ENCODE measurements around the gene SMARCC2. TPM values are rescaled to one million over a fixed set of nuclear protein-coding genes. Genes with fewer than 3 reads are reported as not detected.

SMARCC2 gene
- total RNA-seq, 2 experiments from 2014 or later, result 68.3 to 137 TPM

DNA sequence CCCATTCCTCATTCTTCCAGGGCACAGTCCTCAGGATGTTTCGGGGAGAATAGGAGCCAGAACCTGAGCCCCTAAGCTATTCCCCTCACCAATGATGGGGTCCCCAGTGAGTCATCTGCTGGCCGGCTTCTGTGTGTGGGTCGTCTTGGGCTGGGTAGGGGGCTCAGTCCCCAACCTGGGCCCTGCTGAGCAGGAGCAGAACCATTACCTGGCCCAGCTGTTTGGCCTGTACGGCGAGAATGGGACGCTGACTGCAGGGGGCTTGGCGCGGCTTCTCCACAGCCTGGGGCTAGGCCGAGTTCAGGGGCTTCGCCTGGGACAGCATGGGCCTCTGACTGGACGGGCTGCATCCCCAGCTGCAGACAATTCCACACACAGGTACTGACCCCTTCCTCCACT, 41.9 kb upstream of the SMARCC2 start:
- CTCF ChIA-PET (ENCODE audit: unreplicated experiment), result interaction anchor here (0.6 kb wide), 1 partner anchor 233 kb away, joined by 4 read pairs; no protein-coding TSS in a partner anchor
- Histone ChIP-seq H3K4me2 (ENCODE audit: low read length) (no peak overlapping the region), H3K79me2 (ENCODE audit: insufficient read depth, low read depth, low read length) (no peaks in the 10 kb centered on the region), H3K4me1 (ENCODE audit: insufficient read depth, low read length, poor library complexity, severe bottlenecking) (no peaks in the 10 kb centered on the region), H2AFZ (ENCODE audit: low read length) (no peak overlapping the region), H3K9me2 (ENCODE audit: insufficient read depth, low read length) (no peaks in the 10 kb centered on the region), H3K4me3 (ENCODE audit: low read depth, low read length, poor library complexity, severe bottlenecking) (no peak overlapping the region), H3K36me3 (ENCODE audit: insufficient read depth, low read length) (no peaks in the 10 kb centered on the region; the same call in 1 of the 2 replicates), H3K27ac (ENCODE audit: low read depth, low read length, poor library complexity, severe bottlenecking) (no peak overlapping the region), H3K9me3 (ENCODE audit: low read length) (no peaks in the 10 kb centered on the region), H4K20me1 (ENCODE audit: insufficient read depth, low read length) (no peaks in the 10 kb centered on the region)
- no peak for TF ChIP-seq EZH2phosphoT487 (IDR thresholded peaks at IDR 0.05; ENCODE audit: borderline replicate concordance, low read depth, low read length)
- intact Hi-C loops (cut with micrococcal nuclease; ENCODE audit: unreplicated experiment), result no loop called here
- BruUV-seq (replicated peaks), result no TSS peak
- POLR2A ChIA-PET, result interaction anchor here (0.7 to 1.1 kb wide), 2 partner anchors 9 to 22 kb away, joined by 3 read pairs; partner anchors contain the start of gene RNF41
- no peak for DNase-seq (ENCODE audit: low spot score)

DNA sequence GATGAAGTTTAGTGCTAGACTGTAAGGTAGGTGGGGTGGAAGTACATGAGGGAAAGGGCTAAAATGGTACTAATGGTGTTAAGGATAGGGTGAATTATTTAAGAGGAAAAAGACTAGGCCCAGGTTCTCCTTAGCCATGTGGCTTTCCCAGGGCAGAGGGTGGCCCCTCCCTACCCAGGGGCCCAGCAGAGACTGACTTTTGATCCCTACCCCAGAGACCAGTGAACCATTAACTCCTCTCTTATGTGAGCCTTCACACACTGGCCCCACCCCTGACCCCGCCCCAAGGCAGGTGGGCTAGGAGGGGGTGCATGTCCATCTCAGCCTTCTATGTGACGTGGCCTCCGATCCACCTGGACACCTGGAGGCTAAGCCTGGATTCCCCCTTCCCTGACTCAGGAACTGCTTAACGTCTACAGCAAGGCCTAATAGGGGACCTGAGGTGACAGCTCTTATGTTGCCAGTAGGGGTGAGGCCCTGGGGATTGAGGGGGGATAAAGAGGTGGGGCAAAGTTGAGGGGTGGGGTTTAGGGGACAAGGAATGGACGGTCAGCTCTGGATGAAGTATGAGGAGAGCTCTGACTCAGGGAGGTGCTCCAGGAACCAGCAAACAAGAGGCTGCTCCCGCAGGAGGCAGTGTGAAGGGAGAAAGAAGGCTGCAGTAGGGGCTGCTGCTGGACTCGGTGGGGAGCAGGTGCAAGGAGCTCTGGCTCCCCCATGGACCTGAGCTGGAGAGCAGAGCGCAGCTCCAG, 41.3 kb upstream of the SMARCC2 start:
- Histone ChIP-seq H3K4me3 (ENCODE audit: low read depth, low read length, poor library complexity, severe bottlenecking) (no peak overlapping the region), H3K9me2 (ENCODE audit: insufficient read depth, low read length) (no peaks in the 10 kb centered on the region), H3K79me2 (ENCODE audit: insufficient read depth, low read depth, low read length) (no peaks in the 10 kb centered on the region), H3K9me3 (ENCODE audit: low read length) (no peaks in the 10 kb centered on the region), H2AFZ (ENCODE audit: low read length) (no peak overlapping the region), H4K20me1 (ENCODE audit: insufficient read depth, low read length) (no peaks in the 10 kb centered on the region), H3K27ac (ENCODE audit: low read depth, low read length, poor library complexity, severe bottlenecking) (no peak overlapping the region), H3K4me2 (ENCODE audit: low read length) (no peak overlapping the region), H3K36me3 (ENCODE audit: insufficient read depth, low read length) (no peaks in the 10 kb centered on the region; the same call in 1 of the 2 replicates), H3K4me1 (ENCODE audit: insufficient read depth, low read length, poor library complexity, severe bottlenecking) (no peaks in the 10 kb centered on the region)
- DNase-seq (ENCODE audit: low spot score), result no peak
- ChIA-PET POLR2A (interaction anchor here (0.7 to 1.1 kb wide), 2 partner anchors 8 to 22 kb away, joined by 3 to 8 read pairs; no protein-coding TSS in a partner anchor), CTCF (ENCODE audit: unreplicated experiment) (interaction anchor here (0.6 kb wide), 2 partner anchors 234 to 1849 kb away, joined by 4 read pairs; no protein-coding TSS in a partner anchor)
- TF ChIP-seq EZH2phosphoT487 (IDR thresholded peaks at IDR 0.05; ENCODE audit: borderline replicate concordance, low read depth, low read length), result no peak
- TF ChIP-seq, protein P1, sequence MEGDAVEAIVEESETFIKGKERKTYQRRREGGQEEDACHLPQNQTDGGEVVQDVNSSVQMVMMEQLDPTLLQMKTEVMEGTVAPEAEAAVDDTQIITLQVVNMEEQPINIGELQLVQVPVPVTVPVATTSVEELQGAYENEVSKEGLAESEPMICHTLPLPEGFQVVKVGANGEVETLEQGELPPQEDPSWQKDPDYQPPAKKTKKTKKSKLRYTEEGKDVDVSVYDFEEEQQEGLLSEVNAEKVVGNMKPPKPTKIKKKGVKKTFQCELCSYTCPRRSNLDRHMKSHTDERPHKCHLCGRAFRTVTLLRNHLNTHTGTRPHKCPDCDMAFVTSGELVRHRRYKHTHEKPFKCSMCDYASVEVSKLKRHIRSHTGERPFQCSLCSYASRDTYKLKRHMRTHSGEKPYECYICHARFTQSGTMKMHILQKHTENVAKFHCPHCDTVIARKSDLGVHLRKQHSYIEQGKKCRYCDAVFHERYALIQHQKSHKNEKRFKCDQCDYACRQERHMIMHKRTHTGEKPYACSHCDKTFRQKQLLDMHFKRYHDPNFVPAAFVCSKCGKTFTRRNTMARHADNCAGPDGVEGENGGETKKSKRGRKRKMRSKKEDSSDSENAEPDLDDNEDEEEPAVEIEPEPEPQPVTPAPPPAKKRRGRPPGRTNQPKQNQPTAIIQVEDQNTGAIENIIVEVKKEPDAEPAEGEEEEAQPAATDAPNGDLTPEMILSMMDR (conservative IDR thresholded peaks at IDR 0.05; ENCODE audit: low read length), result no peak
- intact Hi-C loops (cut with micrococcal nuclease; ENCODE audit: unreplicated experiment), result no loop called here
- no TSS peak for BruUV-seq (replicated peaks)

DNA sequence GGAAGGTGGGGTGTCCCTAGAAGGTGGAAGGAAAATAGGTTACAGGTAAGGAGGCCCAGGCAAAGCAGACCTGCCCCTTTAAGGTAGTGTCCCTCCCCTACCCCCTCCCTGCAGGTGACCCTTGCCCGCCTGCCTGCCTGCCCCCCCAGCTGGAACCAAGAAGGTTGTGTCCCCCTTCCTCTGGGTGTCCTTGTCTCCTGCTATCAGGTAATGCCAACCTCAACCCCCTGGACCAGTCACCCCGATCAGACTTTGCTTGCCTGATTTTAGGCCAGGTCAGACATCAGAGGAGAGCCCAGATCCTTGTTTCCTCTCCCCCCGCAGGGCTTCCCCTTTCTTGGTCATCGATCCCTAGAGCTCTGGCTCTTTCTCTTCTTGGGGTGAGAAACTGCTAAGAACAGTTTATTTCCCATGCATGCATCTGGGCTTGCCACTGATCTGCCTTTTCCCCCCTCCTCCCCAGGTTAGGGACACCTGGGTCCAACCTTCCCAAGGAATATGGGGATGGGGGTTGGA, 40.7 kb upstream of the SMARCC2 start, which contains the start of gene SLC39A5:
Gene SLC39A5, plus strand, starts transcription at position 136 of the 516 bp plus-strand sequence. CDS start 1,224 bp downstream, outside the sequence.
- no peaks in the 10 kb centered on the region for H3K79me2 ChIP-seq (ENCODE audit: insufficient read depth, low read depth, low read length)
- intact Hi-C loops (cut with micrococcal nuclease; ENCODE audit: unreplicated experiment), result no loop called here
- CTCF ChIA-PET (ENCODE audit: unreplicated experiment), result interaction anchor here (0.6 kb wide), 1 partner anchor 1850 kb away, joined by 4 read pairs; no protein-coding TSS in a partner anchor
- H2AFZ ChIP-seq (ENCODE audit: low read length), result no peak within 1 kb of the TSS
- POLR2A ChIA-PET, result interaction anchor here (0.7 kb wide), 1 partner anchor 8 kb away, joined by 8 read pairs; no protein-coding TSS in a partner anchor
- no peak for DNase-seq (ENCODE audit: low spot score)
- no peaks in the 10 kb centered on the region for H4K20me1 ChIP-seq (ENCODE audit: insufficient read depth, low read length)
- TF ChIP-seq, protein P1 (conservative IDR thresholded peaks at IDR 0.05; ENCODE audit: low read length), result no peak
- no peak for TF ChIP-seq EZH2phosphoT487 (IDR thresholded peaks at IDR 0.05; ENCODE audit: borderline replicate concordance, low read depth, low read length)
- no peak within 1 kb of the TSS for H3K27ac ChIP-seq (ENCODE audit: low read depth, low read length, poor library complexity, severe bottlenecking)
- H3K9me3 ChIP-seq (ENCODE audit: low read length), result no peaks in the 10 kb centered on the region
- H3K4me1 ChIP-seq (ENCODE audit: insufficient read depth, low read length, poor library complexity, severe bottlenecking), result peaks cover 6% of the 10 kb centered on the region
- no peaks in the 10 kb centered on the region; the same call in 1 of the 2 replicates for H3K36me3 ChIP-seq (ENCODE audit: insufficient read depth, low read length)
- H3K4me2 ChIP-seq (ENCODE audit: low read length), result no peak within 1 kb of the TSS
- H3K9me2 ChIP-seq (ENCODE audit: insufficient read depth, low read length), result no peaks in the 10 kb centered on the region
- H3K4me3 ChIP-seq (ENCODE audit: low read depth, low read length, poor library complexity, severe bottlenecking), result no peak within 1 kb of the TSS
- BruUV-seq (replicated peaks), result no TSS peak
